ENCODE measurements around the gene FHL2.
A peak's percentile ranks its signal among the peaks of the same experiment; 100 is the strongest.
"Not testable (repeated sequence)": the region's sequence is repeated elsewhere in the genome, so short reads cannot be mapped to it uniquely, and the experiment has no call there.

The FHL2 gene

DNA sequence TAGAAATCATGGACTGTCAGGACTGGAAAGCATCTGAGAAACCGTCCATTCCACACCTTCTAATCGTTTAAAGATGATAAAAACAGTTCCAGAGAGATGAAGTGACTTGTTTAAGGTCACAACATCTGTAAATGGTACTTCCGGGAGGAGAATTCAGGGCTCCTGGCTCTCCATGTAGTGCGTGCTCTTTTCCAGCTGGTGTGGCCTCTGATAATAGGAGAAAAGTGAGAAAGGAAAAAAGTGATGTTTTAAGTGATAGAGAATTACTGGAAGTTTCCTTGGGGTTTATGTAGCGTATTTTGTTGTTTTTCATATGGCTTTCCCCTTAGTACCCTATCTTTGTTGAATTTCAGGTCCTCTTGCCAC lies 60.8 kb downstream of the FHL2 start:
- no peak for DNase-seq (ENCODE audit: low read depth)

DNA sequence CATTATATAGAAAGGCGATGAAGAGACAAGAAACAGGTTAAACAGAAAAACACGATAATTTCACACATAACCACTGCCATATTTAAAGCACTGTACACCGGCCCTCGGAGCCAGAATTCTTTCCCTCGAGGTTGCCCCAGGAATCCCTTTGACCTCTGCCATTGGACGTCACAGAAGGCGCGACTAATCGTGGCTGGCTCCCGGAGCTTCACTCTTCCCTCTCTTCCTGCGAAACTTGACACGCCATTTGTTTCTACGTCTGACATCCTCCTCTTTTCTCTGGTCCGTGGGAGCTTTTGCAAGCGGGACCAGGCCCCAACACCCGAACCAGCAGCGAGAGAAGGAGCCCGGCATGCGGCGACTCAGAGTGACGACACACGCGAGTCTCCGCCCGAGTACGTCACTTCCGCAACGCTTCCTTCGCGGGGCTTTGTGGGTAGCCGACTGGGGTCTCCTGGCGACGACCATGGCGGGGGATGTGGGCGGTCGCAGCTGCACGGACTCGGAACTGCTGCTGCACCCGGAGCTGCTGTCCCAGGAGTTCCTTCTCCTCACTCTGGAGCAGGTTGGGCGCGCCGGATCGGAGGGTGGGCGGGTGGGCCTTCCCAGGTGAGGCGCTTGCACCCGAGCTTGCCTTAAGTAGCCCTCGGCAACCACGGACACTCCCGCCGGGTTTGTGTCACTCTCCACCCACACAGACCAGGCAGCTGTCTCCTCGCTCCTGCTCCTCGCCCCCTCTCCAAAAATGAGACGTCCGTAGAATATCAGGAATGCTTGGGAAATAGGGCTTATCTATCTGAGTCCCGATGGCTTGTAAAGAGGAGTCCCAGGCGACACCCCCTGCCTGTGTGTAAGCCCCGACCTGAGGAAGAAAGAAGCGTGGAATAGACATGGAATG lies 61.5 kb downstream of the FHL2 start, which contains the start of gene C2orf49:
Gene C2orf49, plus strand, starts transcription at position 419 of the 898 bp plus-strand sequence. Its CDS starts 48 bp downstream, at position 467.
- peak; percentile 71 for DNase-seq (ENCODE audit: low read depth)

DNA sequence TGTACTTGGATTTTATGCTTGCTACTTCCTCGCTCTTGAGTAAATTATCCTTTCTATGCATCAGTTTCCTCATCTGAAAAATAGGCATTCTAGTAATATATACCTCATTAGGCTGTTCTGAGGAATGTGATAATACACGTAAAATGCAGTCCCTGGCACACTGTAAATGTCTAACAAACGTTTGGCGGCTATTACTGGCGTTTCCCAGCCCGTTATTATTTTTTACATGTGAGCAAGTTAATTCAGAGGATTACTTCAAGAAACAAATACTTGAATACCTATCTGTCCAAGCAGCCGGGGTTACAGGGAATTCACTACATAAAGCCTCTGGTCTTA lies 62.1 kb downstream of the FHL2 start:
- no peak for DNase-seq (ENCODE audit: low read depth)

DNA sequence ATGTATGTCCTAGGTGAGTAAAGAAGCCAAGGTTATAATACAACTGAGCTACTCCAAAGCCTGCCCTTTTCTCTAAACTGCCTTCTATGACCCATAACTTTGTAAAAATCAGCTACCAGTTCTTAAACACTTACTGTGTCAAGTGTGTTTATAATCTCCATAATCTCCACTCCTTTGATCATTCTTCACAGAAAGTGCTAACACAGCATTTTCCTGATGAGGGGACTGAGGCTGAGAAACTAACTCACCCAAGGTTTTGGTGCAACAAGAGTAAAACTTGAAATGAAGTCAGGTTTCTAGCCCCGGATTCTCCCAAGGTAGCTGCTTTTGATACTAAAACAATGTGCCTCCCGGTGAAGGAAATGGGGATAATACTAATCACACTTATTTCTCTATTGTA lies 63.4 kb downstream of the FHL2 start:
- no peak for DNase-seq (ENCODE audit: low read depth)

DNA sequence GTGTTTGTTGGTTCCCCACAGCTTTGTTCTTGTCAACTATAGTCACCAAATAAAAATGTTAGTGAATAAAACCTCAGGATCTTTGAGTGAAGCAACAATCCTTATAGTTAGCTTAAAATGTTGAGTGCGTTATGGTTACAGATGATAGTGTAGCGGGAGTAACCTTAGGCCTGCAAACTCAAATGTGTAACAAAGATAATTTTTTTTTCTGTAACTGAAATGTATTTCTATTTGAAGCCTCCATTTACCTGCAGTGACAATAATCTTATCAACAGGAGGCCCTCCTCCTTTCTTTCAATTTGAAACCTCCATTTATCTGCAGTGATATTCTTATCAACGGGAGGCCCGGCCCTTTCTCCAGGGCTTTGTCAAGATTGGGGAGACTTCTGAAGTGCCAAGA lies 64.6 kb downstream of the FHL2 start:
- no peak for DNase-seq (ENCODE audit: low read depth)

DNA sequence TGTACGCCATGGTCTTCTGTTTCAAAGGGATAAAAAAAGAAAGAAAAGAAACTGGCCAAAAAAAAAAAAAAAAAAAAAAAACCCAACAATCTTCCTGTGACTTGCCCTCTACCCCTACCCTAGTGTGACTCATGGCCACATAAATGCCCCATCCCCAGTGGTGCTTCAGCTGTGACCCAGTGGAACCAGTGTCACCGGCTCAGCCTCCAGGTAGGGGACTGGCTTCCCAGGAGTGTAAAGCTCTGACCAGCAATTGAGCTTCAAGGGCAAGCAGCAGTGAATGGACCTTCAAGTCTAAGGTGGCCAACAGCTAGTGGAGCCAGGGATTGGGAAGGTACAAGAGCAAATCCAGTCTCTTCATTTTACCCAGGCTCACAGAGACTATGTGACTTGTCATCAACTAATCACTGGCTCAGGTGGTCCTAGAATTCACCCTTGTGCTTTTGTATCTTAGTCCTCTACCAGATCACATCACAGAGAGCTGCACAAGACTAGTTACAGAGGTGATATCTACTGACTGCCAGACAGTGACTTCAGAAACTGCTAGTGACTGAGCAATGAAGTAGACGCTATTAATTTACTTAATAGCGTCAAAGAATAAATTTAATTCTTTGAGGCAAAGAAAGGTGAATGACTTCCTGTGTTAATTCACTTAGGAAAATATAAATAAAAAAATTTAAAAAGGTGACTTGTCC lies 68.0 kb downstream of the FHL2 start:
- no peak for DNase-seq (ENCODE audit: low read depth)

DNA sequence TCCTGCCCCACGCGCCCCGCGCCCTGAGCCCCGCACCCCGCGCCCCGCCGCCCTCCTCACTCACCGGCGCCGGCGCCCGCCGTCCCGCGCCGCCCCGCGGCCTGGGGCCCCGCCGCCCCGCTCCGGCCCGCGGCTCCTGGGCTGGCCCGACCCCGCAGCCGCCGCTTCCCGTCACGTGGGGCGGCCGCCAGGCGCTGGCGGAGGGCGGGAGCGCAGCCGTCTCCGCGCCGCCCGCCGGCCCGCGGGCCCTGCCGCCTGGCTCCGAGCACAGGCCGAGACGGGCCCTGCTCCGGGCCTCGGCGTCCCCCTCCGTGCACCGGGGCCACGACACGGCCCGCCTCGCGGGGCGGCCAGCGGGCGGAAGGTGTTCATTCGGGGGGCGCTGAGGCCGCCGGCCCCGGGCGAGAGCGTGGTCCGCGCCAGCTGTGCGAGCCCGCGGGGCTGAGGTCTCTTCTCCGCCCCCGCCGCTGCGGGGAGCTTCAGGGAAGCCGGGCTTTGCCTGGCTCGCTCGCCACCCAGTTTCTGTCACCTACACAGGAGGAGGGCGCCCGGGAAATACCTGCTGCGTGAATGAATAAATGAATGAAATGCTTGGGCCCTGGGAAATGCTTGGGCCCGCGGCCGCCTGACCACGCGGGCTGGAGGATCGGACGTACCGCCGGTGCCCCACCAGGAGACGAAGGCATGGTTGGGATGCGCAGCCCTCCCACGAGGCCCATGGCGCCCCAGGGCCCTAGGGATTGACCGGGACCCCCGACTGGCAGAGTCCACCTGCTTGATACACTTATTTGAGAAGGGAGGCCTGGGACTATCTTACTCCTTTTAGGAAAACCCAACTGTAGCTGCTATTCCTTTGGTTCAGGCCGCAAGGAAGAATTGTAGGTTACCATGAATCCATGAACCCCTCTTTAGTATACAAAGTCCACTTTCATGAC lies 69.0 kb downstream of the FHL2 start, which contains the start of gene TGFBRAP1:
Gene TGFBRAP1, minus strand, starts transcription at position 175 of the 935 bp plus-strand sequence. CDS start 21,434 bp downstream, outside the sequence.
- DNase-seq (ENCODE audit: low read depth) = no peak

DNA sequence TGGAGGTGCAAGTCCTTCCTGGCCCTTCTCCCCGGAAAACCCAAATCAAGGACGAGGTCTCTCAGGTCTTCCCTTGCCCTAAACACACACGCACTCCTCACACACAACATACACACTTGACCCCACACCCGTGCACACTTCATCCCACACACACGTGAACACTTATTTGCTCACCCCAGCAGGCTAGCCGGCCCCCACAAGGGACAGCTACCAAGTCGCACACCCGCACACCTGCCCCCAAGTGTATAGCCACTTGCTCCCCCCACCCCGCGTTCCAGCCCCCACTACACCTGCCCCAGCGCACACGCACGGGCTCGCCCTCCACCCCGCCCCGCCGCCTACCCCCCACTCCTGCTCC lies 69.7 kb downstream of the FHL2 start:
- DNase-seq (ENCODE audit: low read depth) = no peak

DNA sequence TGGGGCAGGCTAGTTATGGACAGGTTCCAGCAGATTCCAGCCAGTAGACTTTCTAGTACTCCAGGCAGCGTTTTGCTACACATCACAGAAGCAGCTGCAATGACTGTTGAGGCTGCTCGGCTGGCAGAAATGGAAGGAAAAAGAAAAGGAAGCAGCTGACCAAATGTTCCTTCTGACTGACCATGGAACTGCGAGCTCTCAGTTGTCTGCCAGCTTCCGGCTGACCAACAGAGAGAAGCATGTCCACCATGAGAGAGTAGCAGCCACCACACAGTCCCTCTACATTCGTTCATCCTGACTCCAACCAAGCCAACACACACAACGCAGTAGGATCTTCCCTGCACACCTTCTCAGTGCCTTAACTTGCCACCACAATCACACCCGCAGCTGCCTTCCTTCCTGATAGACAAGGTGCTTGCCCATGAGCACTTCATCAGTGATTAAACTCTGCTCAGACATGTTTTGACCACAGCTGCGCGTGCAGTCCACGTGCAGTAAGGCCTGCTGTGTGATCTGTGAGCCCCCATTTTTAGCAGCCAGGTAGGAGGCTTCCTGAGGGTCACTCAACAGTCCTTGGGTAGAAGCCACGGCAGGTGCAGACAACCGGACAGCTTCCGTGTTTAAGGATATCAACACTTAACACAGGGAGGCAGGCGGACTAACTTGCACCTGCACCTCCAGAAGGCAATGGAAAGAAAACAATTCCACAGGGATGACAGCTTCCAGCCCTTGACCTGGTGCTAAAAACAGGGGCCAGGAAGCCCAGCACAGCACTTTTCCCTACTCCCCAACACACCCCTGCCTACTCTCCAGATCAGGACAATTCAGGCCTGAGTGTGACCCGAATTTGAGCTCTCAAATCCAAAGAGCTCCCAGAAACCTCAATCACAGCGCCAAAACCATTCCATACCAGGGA lies 70.3 kb downstream of the FHL2 start:
- DNase-seq (ENCODE audit: low read depth) = no peak

DNA sequence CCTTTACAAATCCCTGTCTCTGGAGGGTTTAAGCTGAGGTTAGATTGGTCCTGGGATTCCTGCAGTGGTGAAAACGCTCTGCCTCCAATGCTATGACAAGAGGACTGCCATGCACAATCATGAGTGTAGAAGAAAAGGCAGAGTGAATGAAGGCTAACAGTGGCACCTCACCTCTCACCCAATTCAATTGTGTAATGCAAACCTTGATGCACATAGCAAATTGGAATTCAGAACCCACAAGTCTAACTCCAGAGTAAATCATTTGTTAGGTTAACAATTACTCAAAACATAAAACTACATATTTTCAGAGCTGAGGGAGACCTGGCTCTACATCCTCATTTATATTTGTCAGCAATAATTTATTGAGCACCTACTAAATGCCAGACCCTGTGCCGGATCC lies 71.2 kb downstream of the FHL2 start:
- DNase-seq (ENCODE audit: low read depth) = no peak

DNA sequence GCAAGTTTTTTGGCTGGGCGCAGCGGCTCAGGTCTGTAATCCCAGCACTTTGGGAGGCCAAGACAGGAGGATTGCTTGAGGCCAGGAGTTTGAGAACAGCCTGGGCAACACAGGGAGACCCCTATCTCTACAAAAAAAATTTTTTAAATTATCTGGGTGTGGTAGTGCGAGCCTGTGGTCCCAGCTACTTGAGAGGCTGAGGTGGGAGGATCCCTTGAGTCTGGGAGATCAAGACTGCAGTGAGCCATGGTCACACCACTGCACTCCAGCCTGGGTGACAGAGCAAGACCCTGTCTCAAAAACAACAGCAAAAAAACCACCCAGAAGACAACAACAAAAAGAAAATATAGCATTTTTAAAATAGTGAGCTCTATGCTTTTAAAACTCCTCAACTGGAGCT lies 71.6 kb downstream of the FHL2 start:
- DNase-seq (ENCODE audit: low read depth) = not testable (repeated sequence)

DNA sequence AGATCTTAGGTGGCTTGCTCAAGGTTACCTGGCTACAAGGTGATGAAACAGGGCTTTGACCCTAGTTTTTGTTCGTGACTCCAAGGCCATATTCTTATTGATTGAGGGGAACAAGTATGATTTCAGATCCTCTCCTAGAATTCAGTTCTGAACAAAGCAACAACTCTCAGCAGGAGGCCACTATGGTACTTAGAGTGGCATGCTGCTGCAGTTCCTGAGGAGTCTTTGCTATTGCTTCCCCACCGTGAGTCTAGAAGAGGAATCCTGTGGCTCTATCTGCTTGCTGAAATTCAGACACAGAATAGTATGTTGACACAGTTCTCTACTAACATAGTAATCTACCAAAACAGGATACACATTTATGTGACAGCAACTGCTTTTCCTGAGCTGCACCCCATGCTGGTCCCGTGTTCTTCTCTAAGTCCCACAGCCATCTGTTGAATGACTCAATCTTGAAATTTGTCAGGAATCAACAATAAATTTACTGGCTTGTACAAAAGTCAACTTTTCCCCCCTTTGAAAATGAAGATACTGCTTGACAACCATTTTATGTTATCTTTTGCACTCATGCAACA lies 73.4 kb downstream of the FHL2 start:
- peak; percentile 68 for DNase-seq (ENCODE audit: low read depth)

DNA sequence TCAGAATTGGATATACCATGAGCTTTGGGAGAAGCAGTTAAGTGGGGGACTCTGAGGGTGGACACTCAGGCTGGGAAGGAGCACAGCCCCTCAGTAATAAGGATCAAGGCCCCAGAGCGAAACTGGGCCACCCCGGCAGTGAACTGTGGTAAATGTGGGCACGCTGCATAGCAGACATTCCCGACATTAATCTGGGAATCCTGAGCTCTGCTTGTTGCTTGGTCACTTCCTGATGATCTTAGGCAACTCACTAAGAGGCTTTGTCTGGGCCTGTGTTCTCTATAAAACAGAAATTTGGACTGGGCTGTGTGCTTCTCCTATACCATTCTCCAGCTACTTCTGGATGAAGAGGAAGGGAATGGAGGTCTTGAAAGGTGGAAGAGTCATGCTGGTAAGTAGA lies 74.1 kb downstream of the FHL2 start:
- DNase-seq (ENCODE audit: low read depth) = peak; percentile 68

DNA sequence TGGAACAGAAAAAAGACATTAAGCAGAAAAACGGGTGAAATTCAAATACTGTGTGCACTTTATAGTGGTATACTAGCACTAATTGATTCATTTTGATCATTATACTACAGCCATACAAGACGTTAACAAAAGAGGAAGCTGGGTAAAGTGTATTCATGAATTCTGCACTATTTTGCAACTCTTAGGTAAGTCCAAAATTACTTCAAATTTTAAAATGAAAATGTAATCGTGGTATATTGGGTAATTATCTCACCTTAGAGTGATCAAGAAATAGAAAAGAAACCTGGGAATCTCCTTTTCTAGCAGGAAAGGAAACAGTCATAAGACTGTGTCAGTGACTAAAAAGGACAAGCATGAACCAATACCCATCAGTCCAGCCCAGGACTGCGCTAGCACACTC lies 74.8 kb downstream of the FHL2 start:
- DNase-seq (ENCODE audit: low read depth) = no peak

DNA sequence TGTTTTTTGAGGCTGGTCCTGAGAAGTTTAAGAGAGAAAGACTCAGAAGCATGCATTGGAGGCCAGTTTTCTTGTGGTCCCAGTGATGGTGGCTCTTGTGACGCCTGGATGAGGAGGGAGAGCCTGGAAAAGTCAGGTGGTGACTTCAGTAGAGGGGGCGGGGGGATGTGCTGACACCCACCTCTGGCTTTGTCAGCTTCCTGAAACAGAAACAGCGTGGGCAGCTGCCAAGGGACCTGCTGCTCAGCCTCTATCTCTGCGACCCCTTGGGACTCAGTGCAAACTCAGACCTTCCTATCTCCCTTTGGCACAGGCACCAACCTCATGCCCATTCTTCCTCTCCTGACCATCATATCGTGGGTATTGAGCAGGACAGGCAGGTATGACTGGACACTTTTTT lies 75.7 kb downstream of the FHL2 start:
- no peak for DNase-seq (ENCODE audit: low read depth)

DNA sequence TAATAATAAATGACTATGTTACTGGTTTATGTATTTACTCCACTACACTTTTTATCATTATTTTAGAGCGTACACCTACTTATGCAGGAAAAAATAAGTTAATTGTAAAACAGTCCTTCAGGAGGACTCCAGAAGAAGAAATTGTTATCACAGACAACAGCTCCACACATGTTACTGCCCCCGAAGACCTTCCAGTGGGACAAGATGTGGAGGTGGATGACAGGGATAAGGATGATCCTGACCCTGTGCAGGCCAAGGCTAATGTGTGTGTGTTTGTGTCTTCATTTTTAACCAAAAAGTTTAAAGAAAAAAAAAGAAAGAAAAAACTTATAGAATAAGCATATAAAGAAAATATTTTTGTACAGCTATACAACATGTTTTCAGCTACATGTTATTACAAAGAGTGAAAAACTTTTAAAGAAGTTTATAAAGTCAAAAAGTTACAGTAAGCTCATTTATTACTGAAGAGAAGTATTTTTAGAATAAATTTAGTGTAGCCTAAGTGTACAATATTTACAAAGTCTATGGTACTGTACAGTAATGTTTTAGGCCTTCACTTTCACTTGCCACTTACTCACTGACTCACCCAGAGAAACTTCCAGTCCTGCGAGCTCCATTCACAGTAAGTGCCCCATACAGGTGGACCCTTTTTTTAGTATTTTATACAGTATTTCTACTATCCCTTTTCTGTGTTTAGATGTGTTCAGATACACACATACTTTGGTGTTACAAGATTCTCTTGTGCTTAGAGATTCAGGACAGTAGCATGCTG lies 76.8 kb downstream of the FHL2 start:
- DNase-seq (ENCODE audit: low read depth) = no peak

DNA sequence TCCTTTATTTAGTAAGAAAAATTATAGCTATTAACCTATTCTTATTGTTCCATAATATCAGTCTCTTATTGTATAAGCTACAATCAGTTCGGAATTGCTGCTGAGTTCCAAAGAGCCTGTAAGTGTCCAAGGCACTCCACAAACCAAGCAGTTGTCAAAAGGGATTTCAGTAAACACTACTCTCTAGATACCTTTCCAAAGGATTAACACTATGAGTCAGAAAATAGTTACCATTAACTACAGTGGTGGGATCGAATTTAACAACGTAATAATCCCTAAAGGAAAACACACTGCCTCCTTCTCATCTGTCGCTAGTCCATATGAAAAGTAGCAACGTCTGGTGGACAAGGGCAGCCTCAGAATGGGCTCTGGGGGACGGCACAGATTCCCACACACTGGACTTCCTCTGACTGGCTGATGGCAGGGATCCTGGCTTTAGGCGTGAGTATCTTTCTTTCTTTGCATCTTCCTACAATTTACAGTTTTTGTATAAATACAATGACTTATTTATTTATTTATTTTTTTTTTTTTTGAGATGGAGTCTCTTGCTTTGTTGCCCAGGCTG lies 78.1 kb downstream of the FHL2 start:
- no peak for DNase-seq (ENCODE audit: low read depth)

DNA sequence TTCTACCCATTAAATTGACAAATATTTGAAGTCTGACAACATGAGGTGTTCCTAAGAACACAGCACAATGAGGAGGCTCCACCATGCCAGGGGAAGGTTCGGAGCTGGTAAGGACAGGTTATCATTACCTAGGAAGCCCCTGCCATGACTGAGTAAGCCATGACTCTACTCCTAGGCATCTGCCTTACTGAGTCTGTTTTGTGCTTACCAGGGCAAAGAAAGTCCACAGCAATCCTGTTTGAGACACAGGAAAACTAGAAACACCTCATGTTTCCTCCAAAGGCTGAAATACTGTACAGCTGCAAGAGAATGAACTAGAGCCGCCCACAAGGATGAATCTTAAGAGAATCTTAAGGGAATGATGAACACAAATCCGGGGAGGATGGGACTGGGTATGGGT lies 80.9 kb downstream of the FHL2 start:
- no peak for DNase-seq (ENCODE audit: low read depth)

DNA sequence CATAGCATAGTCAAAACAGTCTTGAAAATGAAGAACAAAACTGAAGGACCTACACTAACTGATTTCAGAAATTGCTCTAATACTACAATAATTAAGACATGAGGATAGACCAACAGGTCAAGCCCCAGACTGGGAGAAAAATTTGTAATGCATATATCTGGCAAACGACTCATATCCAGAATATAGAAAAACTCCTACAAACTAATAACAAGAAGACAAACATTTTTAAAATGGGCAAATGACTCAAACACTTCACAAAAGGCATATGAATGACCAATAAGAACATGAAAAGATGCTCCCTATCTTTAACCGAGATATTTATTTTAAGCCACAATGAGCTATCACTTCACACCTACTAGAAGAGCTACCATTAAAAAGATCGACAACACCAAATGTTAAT lies 83.5 kb downstream of the FHL2 start:
- no peak for DNase-seq (ENCODE audit: low read depth)

DNA sequence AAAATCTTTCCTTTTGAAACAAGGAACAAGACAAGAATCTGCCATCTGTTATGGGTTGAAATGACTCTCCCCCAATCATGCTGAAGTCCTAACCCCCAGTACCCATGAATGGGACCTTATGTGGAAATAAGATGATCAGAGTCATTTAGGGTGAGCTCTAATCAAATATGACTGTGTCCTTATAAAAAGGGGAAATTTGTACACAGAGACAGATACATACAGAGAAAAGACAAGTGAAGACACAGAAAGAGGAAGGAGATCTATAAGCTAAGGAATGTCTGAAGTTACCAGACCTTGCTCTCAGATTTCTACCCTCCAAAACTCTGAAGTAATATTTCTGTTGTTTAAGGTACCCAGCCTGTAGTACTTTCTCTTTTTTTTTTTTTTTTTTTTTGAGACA lies 85.0 kb downstream of the FHL2 start:
- no peak for DNase-seq (ENCODE audit: low read depth)
